GM19099 (cell line): ENCODE measurements around the gene NTF3.

ENCODE experiments used
- POLR2A ChIP-seq: IDR thresholded peaks from 3 replicates; pipeline ENCODE4 v1.6.1; 2011; ENCODE audit warnings: low read depth; ENCODE audit not compliant: insufficient read length; ENCODE audit errors: extremely low read depth

Gene NTF3

GRCh38 chr12:5464096-5464495 is 32.2 kb downstream of the NTF3 start:
- TF ChIP-seq POLR2A: no peak

GRCh38 chr12:5465384-5465783 is 33.5 kb downstream of the NTF3 start:
- TF ChIP-seq POLR2A: no peak

- no peak for TF ChIP-seq POLR2A
These were observed 34.6 kb downstream of the NTF3 start for GRCh38 chr12:5466521-5466960.

GRCh38 chr12:5467931-5468330 is 36.0 kb downstream of the NTF3 start:
- TF ChIP-seq POLR2A: no peak

GRCh38 chr12:5470221-5470620 is 38.3 kb downstream of the NTF3 start:
- TF ChIP-seq POLR2A: no peak

- TF ChIP-seq POLR2A: no peak
These were observed 38.8 kb downstream of the NTF3 start for GRCh38 chr12:5470703-5471102.

GRCh38 chr12:5473076-5473782 is 41.3 kb downstream of the NTF3 start:
- TF ChIP-seq POLR2A: no peak

- no peak for TF ChIP-seq POLR2A
These were observed 41.8 kb downstream of the NTF3 start for GRCh38 chr12:5473783-5474116.

GRCh38 chr12:5476356-5476755 is 44.4 kb downstream of the NTF3 start:
- TF ChIP-seq POLR2A: no peak

- no peak for TF ChIP-seq POLR2A
These were observed 46.3 kb downstream of the NTF3 start for GRCh38 chr12:5478081-5478706.

- TF ChIP-seq POLR2A: no peak
These were observed 47.9 kb downstream of the NTF3 start for GRCh38 chr12:5479761-5480160.

- no peak for TF ChIP-seq POLR2A
These were observed 48.5 kb downstream of the NTF3 start for GRCh38 chr12:5480218-5480937.

- TF ChIP-seq POLR2A: no peak
These were observed 49.0 kb downstream of the NTF3 start for GRCh38 chr12:5480938-5481303.

GRCh38 chr12:5481645-5482044 is 49.7 kb downstream of the NTF3 start:
- TF ChIP-seq POLR2A: no peak

- TF ChIP-seq POLR2A: no peak
These were observed 52.5 kb downstream of the NTF3 start for GRCh38 chr12:5484426-5484825.

- no peak for TF ChIP-seq POLR2A
These were observed 53.5 kb downstream of the NTF3 start for GRCh38 chr12:5485454-5485853.

- no peak for TF ChIP-seq POLR2A
These were observed 55.2 kb downstream of the NTF3 start for GRCh38 chr12:5487076-5487475.
